Activated T-helper 1 cell treated with anti-CD3 and anti-CD28 coated beads, Interleukin-2, amount 50 U/mL, for 16 hours (primary cell): ENCODE data around the gene NEXMIF.
"Not testable (repeated sequence)": the region's sequence is repeated elsewhere in the genome, so short reads cannot be mapped to it uniquely, and the experiment has no call there.

Source experiments
- DNase-seq, 2 donors: peaks; one replicate each; pipeline ENCODE4 v3.0.0-alpha.2; 2020; ENCODE audit warnings: low read depth in 1 of 2, low spot score in 1 of 2

Gene NEXMIF

GRCh38 chrX:74797338-74797887 lies 127.8 kb downstream of the NEXMIF start:
- DNase-seq = no peak

DNA sequence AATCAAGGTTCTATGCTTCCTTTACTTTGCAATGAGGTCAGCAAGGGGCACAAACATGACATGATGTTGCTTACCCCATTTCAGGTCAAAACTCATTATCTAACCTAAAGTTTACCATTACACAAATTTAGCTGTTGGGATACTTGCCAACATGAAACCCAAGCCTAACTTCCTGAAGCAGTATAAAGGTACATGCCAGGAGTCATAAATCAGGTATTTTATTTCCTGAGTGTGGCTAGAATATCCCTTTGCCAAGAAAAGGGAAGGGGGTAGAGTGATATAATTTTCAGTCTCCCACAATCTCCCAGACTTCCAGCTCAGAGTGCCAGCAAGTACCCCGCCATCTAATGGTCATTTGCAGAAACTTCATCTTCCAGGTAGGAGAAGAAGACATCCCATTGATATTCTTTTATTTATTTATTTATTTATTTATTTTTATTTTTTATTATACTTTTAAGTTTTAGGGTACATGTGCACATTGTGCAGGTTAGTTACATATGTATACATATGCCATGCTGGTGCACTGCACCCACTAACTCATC lies 136.6 kb downstream of the NEXMIF start:
- no peak for DNase-seq

DNA sequence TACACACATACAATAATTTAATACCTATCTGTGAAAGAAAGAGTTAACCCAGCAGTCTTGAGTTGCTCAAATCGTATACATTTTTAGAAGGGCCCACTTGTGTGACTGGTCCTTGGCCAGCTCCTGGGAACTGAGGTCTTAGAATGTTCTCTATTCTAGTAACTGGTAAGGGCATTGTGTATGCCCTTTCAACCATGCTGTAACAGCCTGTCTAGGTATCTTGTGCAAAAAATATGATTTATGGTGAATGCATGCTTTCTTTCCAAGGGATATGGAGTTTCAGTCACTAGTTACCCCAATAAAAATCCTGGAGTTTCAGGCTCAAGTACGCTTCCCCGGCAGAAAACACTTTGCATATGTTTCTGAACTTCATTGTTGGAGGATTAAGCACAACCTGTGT lies 140.6 kb downstream of the NEXMIF start:
- DNase-seq = no peak

DNA sequence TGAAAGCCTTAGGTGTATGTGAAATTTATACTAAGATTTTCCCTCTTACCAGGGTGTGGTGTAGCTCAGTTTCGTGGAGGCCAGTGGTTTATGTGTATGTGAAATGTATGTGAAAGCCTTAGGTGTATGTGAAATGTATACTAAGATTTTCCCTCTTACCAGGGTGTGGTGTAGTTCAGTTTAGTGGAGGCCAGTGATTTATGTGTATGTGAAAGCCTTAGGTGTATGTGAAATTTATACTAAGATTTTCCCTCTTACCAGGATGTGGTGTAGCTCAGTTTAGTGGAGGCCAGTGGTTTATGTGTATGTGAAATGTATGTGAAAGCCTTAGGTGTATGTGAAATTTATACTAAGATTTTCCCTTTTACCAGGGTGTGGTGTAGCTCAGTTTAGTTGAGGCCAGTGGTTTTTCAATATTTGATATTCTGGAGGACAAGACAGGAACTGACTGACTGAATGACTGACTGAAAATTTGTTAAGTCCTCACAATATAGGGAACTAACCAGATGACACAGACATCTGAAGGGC lies 143.7 kb downstream of the NEXMIF start:
- no peak for DNase-seq

DNA sequence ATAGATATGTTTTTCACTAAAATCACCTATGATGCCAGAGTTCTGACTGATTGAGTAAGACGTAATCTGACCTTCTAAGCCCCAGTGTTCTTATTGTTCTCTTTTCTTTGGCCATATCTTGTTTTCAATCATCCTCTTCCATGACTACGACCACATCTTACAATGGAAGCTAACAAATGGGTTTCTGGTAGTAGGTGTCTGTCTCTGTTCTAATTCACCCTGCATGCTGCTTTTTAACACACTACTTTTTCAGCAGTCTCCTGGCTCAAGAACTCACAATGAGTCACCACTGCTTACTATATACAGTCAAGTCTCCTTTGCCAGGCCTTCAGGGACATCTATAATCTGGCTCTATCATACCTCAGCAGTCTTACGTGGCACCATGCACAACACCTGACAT lies 146.1 kb downstream of the NEXMIF start:
- DNase-seq = no peak

GRCh38 chrX:74774988-74775387 lies 150.3 kb downstream of the NEXMIF start:
- no peak for DNase-seq

DNA sequence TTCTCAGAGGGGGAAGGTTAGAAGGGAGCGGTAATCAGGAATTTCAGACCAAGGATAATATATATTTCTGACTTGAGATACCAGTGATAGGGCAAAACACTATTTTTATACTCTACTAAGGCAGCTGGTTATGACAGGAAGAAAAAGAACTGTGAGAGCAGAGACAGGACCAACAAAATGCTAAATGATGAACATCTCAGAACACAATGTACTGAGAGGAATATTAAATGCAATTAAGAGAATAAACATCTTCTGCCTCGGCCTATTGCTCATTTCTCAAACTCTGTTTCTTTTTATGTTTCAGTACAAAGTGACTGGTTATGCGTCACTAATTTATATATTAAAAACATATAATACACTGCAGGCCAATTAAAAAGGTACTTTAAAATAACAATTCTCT lies 188.8 kb downstream of the NEXMIF start:
- DNase-seq = no peak

- no peak for DNase-seq
Measured at GRCh38 chrX:74705269-74705668, 220.0 kb downstream of the NEXMIF start.

- DNase-seq = not testable (repeated sequence)
Measured at GRCh38 chrX:74701343-74701742, 223.9 kb downstream of the NEXMIF start.

GRCh38 chrX:74684466-74684865 lies 240.8 kb downstream of the NEXMIF start:
- DNase-seq = no peak
